Liver (tissue), 9 donors: ENCODE measurements around the gene CD19. TPM values are rescaled to one million over a fixed set of nuclear protein-coding genes. Genes with fewer than 3 reads are reported as not detected.

Source experiments
- DNase-seq: peaks from one replicate; pipeline ENCODE4 v3.0.0-alpha.2; 2017; ENCODE audit warnings: low spot score
- H3K27ac ChIP-seq, 2 donors: one replicate each; pipeline ENCODE4 v1.7.0; 2013; ENCODE audit warnings: inconsistent platforms in 2 of 2, low read length in 2 of 2, control low read depth in 1 of 2, low read depth in 1 of 2, mild to moderate bottlenecking in 1 of 2
- H3K27me3 ChIP-seq, 4 donors: one replicate each; pipeline versions ENCODE4 v1.6.1 to v1.7.0; 2013; ENCODE audit warnings: low read length in 3 of 4, inconsistent platforms in 1 of 4, mild to moderate bottlenecking in 1 of 4, moderate library complexity in 1 of 4; ENCODE audit not compliant: control insufficient read depth in 4 of 4, insufficient read depth in 4 of 4
- H3K36me3 ChIP-seq, 4 donors: one replicate each; pipeline versions ENCODE4 v1.6.1 to v1.7.0; 2013; ENCODE audit warnings: low read length in 3 of 4, mild to moderate bottlenecking in 3 of 4, low read depth in 1 of 4, moderate library complexity in 1 of 4; ENCODE audit not compliant: control insufficient read depth in 4 of 4, insufficient read depth in 3 of 4
- H3K4me1 ChIP-seq, 4 donors: one replicate each; pipeline versions ENCODE4 v1.6.1 to v1.7.0; 2013; ENCODE audit warnings: low read length in 3 of 4, mild to moderate bottlenecking in 3 of 4, moderate library complexity in 1 of 4; ENCODE audit not compliant: control insufficient read depth in 4 of 4, insufficient read depth in 4 of 4
- H3K4me3 ChIP-seq, 3 donors: one replicate each; pipeline versions ENCODE4 v1.6.1 to v1.7.0; 2013; ENCODE audit warnings: low read length in 3 of 3, control low read depth in 1 of 3, low read depth in 1 of 3, mild to moderate bottlenecking in 1 of 3
- H3K9ac ChIP-seq, 2 donors: one replicate each; pipeline ENCODE4 v1.7.0; 2013; ENCODE audit warnings: low read length in 2 of 2, mild to moderate bottlenecking in 2 of 2, moderate library complexity in 2 of 2, control low read depth in 1 of 2, low read depth in 1 of 2
- H3K9me3 ChIP-seq, 4 donors: one replicate each; pipeline versions ENCODE4 v1.6.1 to v1.7.0; 2013; ENCODE audit warnings: low read length in 3 of 4; ENCODE audit not compliant: control insufficient read depth in 4 of 4
- ATF3 ChIP-seq: IDR thresholded peaks from 2 replicates; pipeline ENCODE4 v1.6.1; 2016; ENCODE audit warnings: antibody characterized with exemption
- CTCF ChIP-seq: fragments of 150-350 bp; IDR thresholded peaks from 2 replicates; pipeline ENCODE4 v1.5.1; 2017; ENCODE audit warnings: improper control_type of control experiment, low read depth, low read length; ENCODE audit not compliant: missing input control
- EGR1 ChIP-seq, 2 donors: IDR thresholded peaks; 2 replicates each; pipeline ENCODE4 v1.6.1; 2016 to 2018; ENCODE audit warnings: antibody characterized with exemption in 2 of 2, low read depth in 2 of 2
- FOXA1 ChIP-seq: IDR thresholded peaks from 2 replicates; pipeline ENCODE4 v1.6.1; 2016; ENCODE audit warnings: antibody characterized with exemption
- FOXA2 ChIP-seq: IDR thresholded peaks from 2 replicates; pipeline ENCODE4 v1.6.1; 2016; ENCODE audit warnings: antibody characterized with exemption
- GABPA ChIP-seq, 2 donors: IDR thresholded peaks in 1 of 2; conservative IDR thresholded peaks in 1 of 2; 2 replicates each; pipeline ENCODE4 v1.6.1; 2016; ENCODE audit warnings: antibody characterized with exemption in 2 of 2, mild to moderate bottlenecking in 1 of 2, moderate library complexity in 1 of 2
- HNF4A ChIP-seq, 2 donors: conservative IDR thresholded peaks; 2 replicates each; pipeline ENCODE4 v1.6.1; 2016; ENCODE audit warnings: antibody characterized with exemption in 2 of 2, mild to moderate bottlenecking in 2 of 2
- HNF4G ChIP-seq: IDR thresholded peaks from 2 replicates; pipeline ENCODE4 v1.6.1; 2016; ENCODE audit warnings: antibody characterized with exemption
- JUND ChIP-seq, 2 donors: IDR thresholded peaks; 2 replicates each; pipeline ENCODE4 v1.6.1; 2016; ENCODE audit warnings: antibody characterized with exemption in 2 of 2
- MAX ChIP-seq: IDR thresholded peaks from 2 replicates; pipeline ENCODE4 v1.6.1; 2016; ENCODE audit warnings: antibody characterized with exemption
- NR2F2 ChIP-seq: IDR thresholded peaks from 2 replicates; pipeline ENCODE4 v1.6.1; 2016; ENCODE audit warnings: antibody characterized with exemption
- RAD21 ChIP-seq, 2 donors: IDR thresholded peaks; 2 replicates each; pipeline ENCODE4 v1.6.1; 2016; ENCODE audit warnings: antibody characterized with exemption in 2 of 2, mild to moderate bottlenecking in 2 of 2
- REST ChIP-seq: IDR thresholded peaks from 2 replicates; pipeline ENCODE4 v1.6.1; 2016; ENCODE audit warnings: antibody characterized with exemption, mild to moderate bottlenecking
- RXRA ChIP-seq, 2 donors: IDR thresholded peaks; 2 replicates each; pipeline ENCODE4 v1.6.1; 2017 to 2018; ENCODE audit warnings: antibody characterized with exemption in 2 of 2, mild to moderate bottlenecking in 1 of 2
- SP1 ChIP-seq: IDR thresholded peaks from 2 replicates; pipeline ENCODE4 v1.6.1; 2018; ENCODE audit warnings: antibody characterized with exemption, mild to moderate bottlenecking
- TAF1 ChIP-seq: conservative IDR thresholded peaks from 2 replicates; pipeline ENCODE4 v1.6.1; 2016; ENCODE audit warnings: antibody characterized with exemption, mild to moderate bottlenecking
- YY1 ChIP-seq: IDR thresholded peaks from 2 replicates; pipeline ENCODE4 v1.6.1; 2016; ENCODE audit warnings: antibody characterized with exemption, mild to moderate bottlenecking
- ZBTB33 ChIP-seq: IDR thresholded peaks from 2 replicates; pipeline ENCODE4 v1.6.1; 2016; ENCODE audit warnings: antibody characterized with exemption
- whole genome bisulfite sequencing: extraction: QIAGEN DNeasy Blood & Tissue Kit; methylation state at CpG from one replicate; pipeline ENCODE4 v1.1.7; 2013; 5-methylcytosine and 5-hydroxymethylcytosine counted together
- polyA plus RNA-seq, 2 donors: library from polyadenylated mRNA; stranded (reverse) in 1 of 2; unstranded in 1 of 2; fragments of 200-250 nt in 1 of 2; fragments of >200 nt in 1 of 2; fragmentation: Nextera tagmentation in 1 of 2; extraction: Ambion mirVana in 1 of 2; gene quantifications; one replicate each; pipeline versions ENCODE4 v1.2.1 to v1.2.3, GENCODE V29; 2013 to 2015
- total RNA-seq, 2 donors: library from RNA; depleted of rRNA; stranded (reverse); fragments of >200 nt; gene quantifications; one replicate each; pipeline ENCODE4 v1.2.3, GENCODE V29; 2014
- donor health status: healthy.
- donor health status: healthy.
- donor health status: healthy.
- donor health status: healthy.
- donor health status: healthy.

The CD19 gene
- total and polyA plus RNA-seq, 4 donors = 0.08 to 1.2 (median 0.49) TPM

- no peaks in the 10 kb centered on the region for H3K27me3 ChIP-seq
- H3K27ac ChIP-seq = no peak overlapping the region
- H3K4me3 ChIP-seq = no peak overlapping the region
- DNase-seq = no peak
- no peaks in the 10 kb centered on the region for H3K9me3 ChIP-seq
- H3K4me1 ChIP-seq = no peaks in the 10 kb centered on the region
- no peak overlapping the region for H3K9ac ChIP-seq
- TF ChIP-seq YY1 (no peak), REST (no peak), RAD21 (IDR thresholded peaks at IDR 0.05) (no peak), ATF3 (no peak), GABPA (IDR thresholded peaks at IDR 0.05 in 1 of 2, conservative IDR thresholded peaks at IDR 0.05 in 1 of 2) (no peak), HNF4A (conservative IDR thresholded peaks at IDR 0.05) (no peak), RXRA (IDR thresholded peaks at IDR 0.05) (no peak), SP1 (no peak), MAX (no peak), NR2F2 (no peak), FOXA1 (no peak), CTCF (no peak), FOXA2 (no peak), HNF4G (no peak)
- 97% methylated on average over 29 of the region's 29 CpGs for WGBS
- peaks cover 4 to 23% (median 8%) of the 10 kb centered on the region in 4 donors for H3K36me3 ChIP-seq
Observed at GRCh38 chr16:28913946-28914724, 17.6 kb upstream of the CD19 start.

GRCh38 chr16:28915181-28915580, 16.6 kb upstream of the CD19 start:
- H3K27ac ChIP-seq = no peak overlapping the region
- TF ChIP-seq SP1 = no peak
- no peak for TF ChIP-seq GABPA (IDR thresholded peaks at IDR 0.05 in 1 of 2, conservative IDR thresholded peaks at IDR 0.05 in 1 of 2)
- TF ChIP-seq MAX = no peak
- no peak for TF ChIP-seq CTCF
- TF ChIP-seq RXRA (IDR thresholded peaks at IDR 0.05) = no peak
- no peak for TF ChIP-seq JUND (IDR thresholded peaks at IDR 0.05)
- no peak for TF ChIP-seq EGR1 (IDR thresholded peaks at IDR 0.05; ENCODE audit: low read depth in 2 of 2)
- no peak for TF ChIP-seq YY1
- TF ChIP-seq NR2F2 = no peak
- TF ChIP-seq FOXA2 = no peak
- no peak for TF ChIP-seq ZBTB33
- no peak for TF ChIP-seq TAF1
- TF ChIP-seq ATF3 = no peak
- no peak for TF ChIP-seq HNF4G

More at GRCh38 chr16:28915181-28915580, 16.6 kb upstream of the CD19 start:
- Histone ChIP-seq H3K4me3 (no peak overlapping the region), H3K4me1 (no peaks in the 10 kb centered on the region), H3K27me3 (no peaks in the 10 kb centered on the region), H3K9ac (no peak overlapping the region), H3K36me3 (peaks cover 4 to 27% (median 8%) of the 10 kb centered on the region in 4 donors), H3K9me3 (no peaks in the 10 kb centered on the region)
- no peak for DNase-seq
